DND-41 (cell line): ENCODE results near the gene MICA.

Source experiments
- ATAC-seq: fragments of 200-7000 bp; cut with Tn5 transposase; 3 replicates; pipeline ENCODE4 v1.9.1; 2021; ENCODE audit warnings: low read depth; ENCODE audit not compliant: insufficient read depth
- DNase-seq: peaks from one replicate; pipeline ENCODE4 v3.0.0-alpha.2; 2020
- H2AFZ ChIP-seq: 2 replicates; pipeline ENCODE4 v1.6.0; 2012; ENCODE audit warnings: low read depth, low read length
- H3K27ac ChIP-seq: 2 replicates; pipeline ENCODE4 v1.5.1; 2012; ENCODE audit warnings: low read length, inconsistent platforms
- H3K27me3 ChIP-seq: fragments of 200-600 bp; sonication (generic); 2 replicates; pipeline ENCODE4 v1.6.0; 2012; ENCODE audit warnings: low read length, mild to moderate bottlenecking, inconsistent platforms; ENCODE audit not compliant: insufficient read depth, poor library complexity
- H3K36me3 ChIP-seq: 2 replicates; pipeline ENCODE4 v1.5.1; 2012; ENCODE audit warnings: low read length, inconsistent platforms; ENCODE audit not compliant: insufficient read depth
- H3K4me1 ChIP-seq: 2 replicates; pipeline ENCODE4 v1.5.1; 2012; ENCODE audit warnings: mild to moderate bottlenecking, low read length; ENCODE audit not compliant: insufficient read depth
- H3K4me2 ChIP-seq: 2 replicates; pipeline ENCODE4 v1.6.0; 2012; ENCODE audit warnings: mild to moderate bottlenecking, moderate library complexity, low read length, inconsistent platforms; ENCODE audit not compliant: insufficient read depth
- H3K4me3 ChIP-seq, 2 experiments: fragments of 200-600 bp in 1 of 2; shearing (Covaris generic) in 1 of 2; 2 replicates each; pipeline ENCODE4 v1.5.1; 2012 to 2016; ENCODE audit warnings: inconsistent platforms in 2 of 2, low read length in 2 of 2, mild to moderate bottlenecking in 2 of 2, low read depth in 1 of 2, moderate library complexity in 1 of 2
- H3K79me2 ChIP-seq: 2 replicates; pipeline ENCODE4 v1.6.0; 2012; ENCODE audit warnings: low read length, inconsistent platforms; ENCODE audit not compliant: insufficient read depth
- H3K9ac ChIP-seq: 2 replicates; pipeline ENCODE4 v1.6.0; 2012; ENCODE audit warnings: low read depth, mild to moderate bottlenecking, inconsistent platforms, low read length, moderate library complexity
- H3K9me3 ChIP-seq: 2 replicates; pipeline ENCODE4 v1.5.1; 2012; ENCODE audit warnings: low read length, moderate library complexity, mild to moderate bottlenecking, inconsistent platforms; ENCODE audit not compliant: insufficient read depth, severe bottlenecking
- H4K20me1 ChIP-seq: 2 replicates; pipeline ENCODE4 v1.6.0; 2012; ENCODE audit warnings: low read length; ENCODE audit not compliant: insufficient read depth
- EZH2 ChIP-seq: IDR thresholded peaks from 3 replicates; pipeline ENCODE4 v1.6.1; 2012; ENCODE audit warnings: borderline replicate concordance, low read depth, mild to moderate bottlenecking, moderate library complexity, low read length, inconsistent platforms; ENCODE audit not compliant: severe bottlenecking
- TF ChIP-seq, protein P1 (sequence below): IDR thresholded peaks from 2 replicates; pipeline ENCODE4 v1.5.1; 2012; ENCODE audit warnings: borderline replicate concordance, low read length, moderate library complexity, mild to moderate bottlenecking; ENCODE audit not compliant: poor library complexity, severe bottlenecking; ENCODE audit errors: extremely low read depth

MICA gene

DNA sequence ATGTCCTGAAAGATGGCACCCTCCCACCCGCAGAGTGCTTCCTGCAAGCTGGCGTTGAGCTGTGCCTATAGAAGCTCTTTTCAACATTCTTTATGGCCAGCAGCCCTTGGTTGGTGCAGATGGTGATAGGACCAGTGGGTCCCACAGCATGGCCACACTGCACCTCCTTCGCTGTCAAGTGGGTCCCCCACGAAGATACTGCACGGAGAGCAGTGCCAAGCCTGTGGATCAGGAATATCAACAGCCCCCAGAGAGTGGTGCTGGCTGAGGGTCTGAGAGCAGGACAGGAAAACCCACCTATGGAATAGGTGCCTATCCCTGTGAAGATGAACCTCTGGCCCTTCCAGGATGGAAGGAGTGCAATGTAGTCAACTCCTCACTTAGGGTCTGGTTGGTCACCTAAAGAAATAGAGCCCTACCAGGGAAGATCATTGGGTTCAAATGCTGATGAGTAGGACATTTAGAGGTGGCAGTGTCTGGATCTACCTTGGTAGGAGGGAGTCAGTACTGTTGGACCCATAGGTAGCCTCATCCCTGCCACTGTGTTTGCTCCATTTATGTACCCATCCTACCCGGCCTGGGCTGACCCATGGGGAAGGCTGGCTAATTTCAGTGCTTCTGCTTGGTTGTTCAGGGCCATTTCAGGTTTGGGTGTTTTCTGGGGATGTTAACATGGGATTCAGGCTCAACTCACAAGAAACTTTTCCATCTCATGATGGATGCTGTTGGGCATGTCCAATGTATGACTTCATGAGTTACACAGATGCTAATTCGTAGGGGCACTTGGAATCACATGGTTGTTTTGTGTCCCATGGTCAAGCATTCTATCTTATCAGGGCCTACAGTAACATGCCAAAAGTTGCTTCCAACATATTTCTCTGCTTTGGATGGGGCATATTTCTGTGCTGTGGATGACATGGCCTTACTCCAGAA, 61.1 kb downstream of the MICA start:
- H3K4me1 ChIP-seq, result no peaks in the 10 kb centered on the region
- H3K4me2 ChIP-seq, result no peak overlapping the region
- H3K36me3 ChIP-seq, result no peaks in the 10 kb centered on the region
- 0 out of 2 replicates have a peak, but pooled peaks cover 4% of the 10 kb centered on the region for H4K20me1 ChIP-seq
- no peaks in the 10 kb centered on the region for H3K27me3 ChIP-seq
- H3K9me3 ChIP-seq, result no peaks in the 10 kb centered on the region
- H3K4me3 ChIP-seq, result no peak overlapping the region
- no peak overlapping the region for H3K9ac ChIP-seq
- TF ChIP-seq EZH2, result no peak
- TF ChIP-seq, protein P1, sequence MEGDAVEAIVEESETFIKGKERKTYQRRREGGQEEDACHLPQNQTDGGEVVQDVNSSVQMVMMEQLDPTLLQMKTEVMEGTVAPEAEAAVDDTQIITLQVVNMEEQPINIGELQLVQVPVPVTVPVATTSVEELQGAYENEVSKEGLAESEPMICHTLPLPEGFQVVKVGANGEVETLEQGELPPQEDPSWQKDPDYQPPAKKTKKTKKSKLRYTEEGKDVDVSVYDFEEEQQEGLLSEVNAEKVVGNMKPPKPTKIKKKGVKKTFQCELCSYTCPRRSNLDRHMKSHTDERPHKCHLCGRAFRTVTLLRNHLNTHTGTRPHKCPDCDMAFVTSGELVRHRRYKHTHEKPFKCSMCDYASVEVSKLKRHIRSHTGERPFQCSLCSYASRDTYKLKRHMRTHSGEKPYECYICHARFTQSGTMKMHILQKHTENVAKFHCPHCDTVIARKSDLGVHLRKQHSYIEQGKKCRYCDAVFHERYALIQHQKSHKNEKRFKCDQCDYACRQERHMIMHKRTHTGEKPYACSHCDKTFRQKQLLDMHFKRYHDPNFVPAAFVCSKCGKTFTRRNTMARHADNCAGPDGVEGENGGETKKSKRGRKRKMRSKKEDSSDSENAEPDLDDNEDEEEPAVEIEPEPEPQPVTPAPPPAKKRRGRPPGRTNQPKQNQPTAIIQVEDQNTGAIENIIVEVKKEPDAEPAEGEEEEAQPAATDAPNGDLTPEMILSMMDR, result no peak
- H3K79me2 ChIP-seq, result no peaks in the 10 kb centered on the region
- H2AFZ ChIP-seq, result no peak overlapping the region
- DNase-seq, result no peak
- no peak for ATAC-seq
- H3K27ac ChIP-seq, result no peak overlapping the region
